Left renal pelvis (tissue), 4 donors: ENCODE measurements around the gene SOWAHC. TPM values are rescaled to one million over a fixed set of nuclear protein-coding genes. Genes with fewer than 3 reads are reported as not detected.
"Not testable (repeated sequence)": the region's sequence is repeated elsewhere in the genome, so short reads cannot be mapped to it uniquely, and the experiment has no call there.

Experiments
- DNase-seq, 4 donors: peaks; one replicate each; pipeline ENCODE4 v3.0.0-alpha.2; 2013; ENCODE audit warnings: low read depth in 4 of 4, low spot score in 3 of 4
- polyA plus RNA-seq, 4 donors: library from polyadenylated mRNA; unstranded; fragments of 120-200 nt; gene quantifications; one replicate each; pipeline ENCODE4 v1.2.1, GENCODE V29; 2013; ENCODE audit not compliant: insufficient read length in 4 of 4

The SOWAHC gene
- polyA plus RNA-seq: 10 to 100 TPM; 13.7 to 20.2 (median 18.1) TPM

GRCh38 chr2:109613922-109614714 lies at the start of gene SOWAHC, which contains the start of gene SEPTIN10:
Gene SOWAHC, plus strand, starts transcription at chr2:109614364. Its CDS starts 126 bp downstream, at chr2:109614490.
Gene SEPTIN10, minus strand, starts transcription at chr2:109613966. Its CDS starts 139 bp downstream, at chr2:109613827.
- DNase-seq: peak; percentile 94 to 97 (median 96)

GRCh38 chr2:109575373-109575772 lies 38.8 kb upstream of the SOWAHC start:
- no peak for DNase-seq

GRCh38 chr2:109577630-109578029 lies 36.5 kb upstream of the SOWAHC start:
- not testable (repeated sequence) for DNase-seq

- no peak for DNase-seq
Measured at GRCh38 chr2:109582928-109583895, 31.0 kb upstream of the SOWAHC start.

GRCh38 chr2:109586687-109587086 lies 27.5 kb upstream of the SOWAHC start:
- no peak for DNase-seq

GRCh38 chr2:109591206-109591605 lies 23.0 kb upstream of the SOWAHC start:
- no peak for DNase-seq

- no peak for DNase-seq
Measured at GRCh38 chr2:109592905-109593304, 21.3 kb upstream of the SOWAHC start.

GRCh38 chr2:109594246-109594885 lies 19.8 kb upstream of the SOWAHC start:
- no peak for DNase-seq

GRCh38 chr2:109595644-109596043 lies 18.5 kb upstream of the SOWAHC start:
- DNase-seq: no peak

- DNase-seq: no peak
Measured at GRCh38 chr2:109597283-109597682, 16.9 kb upstream of the SOWAHC start.

GRCh38 chr2:109601783-109602182 lies 12.4 kb upstream of the SOWAHC start:
- DNase-seq: no peak

GRCh38 chr2:109602617-109603188 lies 11.5 kb upstream of the SOWAHC start:
- no peak for DNase-seq

GRCh38 chr2:109604597-109604996 lies 9.6 kb upstream of the SOWAHC start:
- no peak for DNase-seq

- no peak for DNase-seq
Measured at GRCh38 chr2:109607766-109608165, 6.4 kb upstream of the SOWAHC start.

- no peak for DNase-seq
Measured at GRCh38 chr2:109609352-109610024, 4.7 kb upstream of the SOWAHC start.

GRCh38 chr2:109611467-109612095 lies 2.6 kb upstream of the SOWAHC start:
- DNase-seq: no peak

- peak in 1 of 4 donors; percentile 33 for DNase-seq
Measured at GRCh38 chr2:109613081-109613921, 863 bp upstream of the SOWAHC start.
